Measurements from ENCODE around the gene TAS2R40.

The TAS2R40 gene

DNA sequence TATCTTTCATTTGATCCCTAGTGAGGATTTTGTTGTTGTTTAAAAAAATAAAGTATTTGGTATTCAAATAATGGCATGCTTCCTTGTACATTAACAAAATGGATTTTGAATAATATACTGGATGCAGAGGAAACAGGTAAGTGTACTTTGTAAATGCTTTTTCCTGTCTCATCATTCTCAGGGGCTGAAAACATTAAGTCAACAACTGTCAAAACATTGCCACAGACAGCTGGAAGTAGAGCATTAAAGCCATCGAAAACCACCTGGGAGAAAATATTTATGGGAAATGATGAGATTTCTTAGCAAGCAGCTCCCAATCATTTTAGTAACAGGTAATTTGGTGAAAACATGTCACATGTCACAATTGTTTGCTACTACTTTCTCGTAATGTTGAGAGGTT, 28.0 kb upstream of the TAS2R40 start:
- no peak for ATAC-seq
- no peak for TF ChIP-seq RARB (CRISPR knock-in tag; IDR thresholded peaks at IDR 0.05)
- TF ChIP-seq ZNF70 (CRISPR knock-in tag; IDR thresholded peaks at IDR 0.05), result no peak
- TF ChIP-seq PPARA (CRISPR knock-in tag; IDR thresholded peaks at IDR 0.05; ENCODE audit: borderline replicate concordance), result no peak
- no peak for TF ChIP-seq OSR1 (CRISPR knock-in tag; IDR thresholded peaks at IDR 0.05)
- TF ChIP-seq ZNF565 (CRISPR knock-in tag; conservative IDR thresholded peaks at IDR 0.05; ENCODE audit: low read depth), result no peak
- no peak for TF ChIP-seq ESRRG (CRISPR knock-in tag; IDR thresholded peaks at IDR 0.05)
- no peak for TF ChIP-seq BACH2 (CRISPR knock-in tag; IDR thresholded peaks at IDR 0.05; ENCODE audit: borderline replicate concordance)
- no peak for TF ChIP-seq POU6F1 (CRISPR knock-in tag; IDR thresholded peaks at IDR 0.05; ENCODE audit: borderline replicate concordance, low read depth)
- no peak for TF ChIP-seq TSHZ2 (CRISPR knock-in tag; IDR thresholded peaks at IDR 0.05)
- TF ChIP-seq PATZ1 (CRISPR knock-in tag; IDR thresholded peaks at IDR 0.05; ENCODE audit: borderline replicate concordance), result no peak
- no peak for TF ChIP-seq TOX (CRISPR knock-in tag; IDR thresholded peaks at IDR 0.05; ENCODE audit: borderline replicate concordance)

DNA sequence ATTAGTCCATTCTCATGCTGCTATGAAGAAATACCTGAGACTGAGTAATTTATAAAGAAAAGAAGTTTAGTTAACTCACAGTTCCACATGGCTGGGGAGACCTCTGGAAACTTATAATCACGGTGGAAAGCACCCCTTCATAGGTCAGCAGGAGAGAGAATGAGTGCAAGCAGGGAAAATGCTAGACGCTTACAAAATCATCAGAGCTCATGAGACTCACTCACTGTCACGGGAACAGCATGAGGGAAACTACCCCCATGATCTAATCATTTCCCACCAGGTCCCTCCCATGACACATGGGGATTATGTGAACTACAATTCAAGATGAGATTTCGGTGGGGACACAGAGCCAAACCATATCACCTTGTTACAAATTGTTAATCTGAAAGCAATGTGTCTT, 22.8 kb upstream of the TAS2R40 start:
- ATAC-seq, result no peak
- TF ChIP-seq ZNF70 (CRISPR knock-in tag; IDR thresholded peaks at IDR 0.05) (no peak), TSHZ2 (CRISPR knock-in tag; IDR thresholded peaks at IDR 0.05) (no peak)

- ATAC-seq, result no peak
- no peak for TF ChIP-seq TCF4 (CRISPR knock-in tag; IDR thresholded peaks at IDR 0.05; ENCODE audit: borderline replicate concordance)
- no peak for TF ChIP-seq CSDC2 (CRISPR knock-in tag; IDR thresholded peaks at IDR 0.05)
- no peak for TF ChIP-seq ZNF8 (CRISPR knock-in tag; IDR thresholded peaks at IDR 0.05)
- TF ChIP-seq ZC3H10 (CRISPR knock-in tag; IDR thresholded peaks at IDR 0.05), result no peak
- TF ChIP-seq CSRNP3 (CRISPR knock-in tag; IDR thresholded peaks at IDR 0.05), result no peak
- no peak for TF ChIP-seq SNAI2 (CRISPR knock-in tag; IDR thresholded peaks at IDR 0.05)
- no peak for TF ChIP-seq TSHZ2 (CRISPR knock-in tag; IDR thresholded peaks at IDR 0.05)
These were observed 19.7 kb upstream of the TAS2R40 start for GRCh38 chr7:143202161-143202560.
